ENCODE data around the gene DUSP11. TPM values are rescaled to one million over a fixed set of nuclear protein-coding genes. Genes with fewer than 3 reads are reported as not detected.

Gene DUSP11
- total and polyA plus RNA-seq, 9 of the 15 experiments (the other 6 are each of a cell fraction or from before 2014, with no cell fraction given): 20.7 to 79.8 (median 29.3) TPM

GRCh38 chr2:73823916-73824523 lies 44.1 kb upstream of the DUSP11 start (continued):
- TF ChIP-seq, protein P1, sequence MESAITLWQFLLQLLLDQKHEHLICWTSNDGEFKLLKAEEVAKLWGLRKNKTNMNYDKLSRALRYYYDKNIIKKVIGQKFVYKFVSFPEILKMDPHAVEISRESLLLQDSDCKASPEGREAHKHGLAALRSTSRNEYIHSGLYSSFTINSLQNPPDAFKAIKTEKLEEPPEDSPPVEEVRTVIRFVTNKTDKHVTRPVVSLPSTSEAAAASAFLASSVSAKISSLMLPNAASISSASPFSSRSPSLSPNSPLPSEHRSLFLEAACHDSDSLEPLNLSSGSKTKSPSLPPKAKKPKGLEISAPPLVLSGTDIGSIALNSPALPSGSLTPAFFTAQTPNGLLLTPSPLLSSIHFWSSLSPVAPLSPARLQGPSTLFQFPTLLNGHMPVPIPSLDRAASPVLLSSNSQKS (CRISPR knock-in tag; IDR thresholded peaks at IDR 0.05): no peak
- TF ChIP-seq CTCF (IDR thresholded peaks at IDR 0.05 in 2 of 3, conservative IDR thresholded peaks at IDR 0.05 in 1 of 3; ENCODE audit: insufficient read depth in 2 of 3, low read depth in 1 of 3, low read length in 3 of 3) (peak; percentile 51 to 93 (median 78)), SMC3 (conservative IDR thresholded peaks at IDR 0.05; ENCODE audit: insufficient read depth, low read depth, low read length) (peak; percentile 72)

DNA sequence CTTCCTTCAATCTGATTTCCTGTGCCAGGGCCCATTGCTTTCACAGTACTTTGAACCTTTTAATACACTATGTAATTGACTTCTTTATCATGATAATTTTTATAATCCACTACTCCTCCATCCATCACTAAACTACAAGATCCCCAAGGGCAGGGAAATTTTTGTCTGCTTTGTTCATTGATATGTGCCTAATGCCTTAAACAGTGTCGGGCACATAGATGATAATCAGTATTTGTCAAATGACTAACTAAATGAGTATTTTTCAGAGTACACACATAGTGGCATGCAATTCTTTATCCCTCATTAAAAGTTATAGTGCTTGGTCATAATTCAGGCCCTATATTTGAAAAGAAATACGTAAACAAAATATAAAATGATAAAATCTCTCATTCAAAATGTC lies 43.5 kb upstream of the DUSP11 start:
- Histone ChIP-seq H3K9me3 (replicated peaks; ENCODE audit: control insufficient read depth, insufficient read depth, low read depth, low read length) (no peaks in the 10 kb centered on the region), H4K20me1 (replicated peaks; ENCODE audit: control insufficient read depth, insufficient read depth, low read length) (no peaks in the 10 kb centered on the region), H3K9me1 (ENCODE audit: control insufficient read depth, insufficient read depth, low read length) (no peaks in the 10 kb centered on the region), H3K27ac (ENCODE audit: extremely low read depth, low read depth, low read length) (no peak overlapping the region), H3K9ac (ENCODE audit: insufficient read depth in 1 of 2, low read depth in 2 of 2, low read length in 2 of 2) (no peak overlapping the region), H3K4me2 (ENCODE audit: insufficient read depth, low read length) (no peak overlapping the region), H3K79me2 (ENCODE audit: control insufficient read depth, insufficient read depth, low read length) (no peaks in the 10 kb centered on the region), H3K4me1 (replicated peaks in 1 of 2; ENCODE audit: control insufficient read depth in 2 of 2, insufficient read depth in 2 of 2, low read length in 2 of 2) (peaks cover 0 to 6% of the 10 kb centered on the region in 2 experiments; a peak in 2 of 5 replicates), H3K36me3 (ENCODE audit: control insufficient read depth, insufficient read depth, low read length) (no peaks in the 10 kb centered on the region), H3K27me3 (ENCODE audit: control insufficient read depth in 2 of 2, insufficient read depth in 2 of 2, low read length in 2 of 2) (no peaks in the 10 kb centered on the region), H2AFZ (ENCODE audit: low read depth, low read length) (no peak overlapping the region), H3K4me3 (no peak overlapping the region)
- in situ Hi-C loops (cut with MboI) (no loop called here), intact Hi-C loops (cut with micrococcal nuclease) (loop anchor here (10.0 kb wide), 7 partner anchors 149 to 571 kb away; partner anchors contain the start of genes BOLA3 and TET3)
- DNase-seq (ENCODE audit: extremely low read depth in 1 of 4, low spot score in 3 of 4) (no peak), ATAC-seq (no peak), FAIRE-seq (no peak)
- POLR2A ChIA-PET: interaction anchor here (1.4 kb wide), 1 partner anchor 10 kb away, joined by 6 read pairs; no protein-coding TSS in a partner anchor
- CTCF ChIA-PET (ENCODE audit: low intra/inter-chr PET ratio): interaction anchor here (0.7 to 2.0 kb wide), 5 partner anchors 164 to 1053 kb away, joined by 3 to 5 read pairs (median 4); no protein-coding TSS in a partner anchor
- TF ChIP-seq E2F8 (IDR thresholded peaks at IDR 0.05; ENCODE audit: low read depth, partially characterized antibody) (no peak), FOXK1 (CRISPR knock-in tag; IDR thresholded peaks at IDR 0.05; ENCODE audit: borderline replicate concordance) (no peak), TCFL5 (CRISPR knock-in tag; conservative IDR thresholded peaks at IDR 0.05) (no peak), EP300 (IDR thresholded peaks at IDR 0.05; ENCODE audit: low read length) (no peak)
- TF ChIP-seq, protein P2, sequence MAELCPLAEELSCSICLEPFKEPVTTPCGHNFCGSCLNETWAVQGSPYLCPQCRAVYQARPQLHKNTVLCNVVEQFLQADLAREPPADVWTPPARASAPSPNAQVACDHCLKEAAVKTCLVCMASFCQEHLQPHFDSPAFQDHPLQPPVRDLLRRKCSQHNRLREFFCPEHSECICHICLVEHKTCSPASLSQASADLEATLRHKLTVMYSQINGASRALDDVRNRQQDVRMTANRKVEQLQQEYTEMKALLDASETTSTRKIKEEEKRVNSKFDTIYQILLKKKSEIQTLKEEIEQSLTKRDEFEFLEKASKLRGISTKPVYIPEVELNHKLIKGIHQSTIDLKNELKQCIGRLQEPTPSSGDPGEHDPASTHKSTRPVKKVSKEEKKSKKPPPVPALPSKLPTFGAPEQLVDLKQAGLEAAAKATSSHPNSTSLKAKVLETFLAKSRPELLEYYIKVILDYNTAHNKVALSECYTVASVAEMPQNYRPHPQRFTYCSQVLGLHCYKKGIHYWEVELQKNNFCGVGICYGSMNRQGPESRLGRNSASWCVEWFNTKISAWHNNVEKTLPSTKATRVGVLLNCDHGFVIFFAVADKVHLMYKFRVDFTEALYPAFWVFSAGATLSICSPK (IDR thresholded peaks at IDR 0.05; ENCODE audit: borderline replicate concordance): no peak
- BruUV-seq (replicated peaks): no TSS peak
- 0% methylated on average over 2 of the region's 2 CpGs for WGBS (ENCODE audit: insufficient coverage, low coverage, missing lambda C conversion rate)
